GM19099 (cell line): ENCODE data around the gene TESK2.

ENCODE experiments used
- POLR2A ChIP-seq: IDR thresholded peaks from 3 replicates; pipeline ENCODE4 v1.6.1; 2011; ENCODE audit warnings: low read depth; ENCODE audit not compliant: insufficient read length; ENCODE audit errors: extremely low read depth

The TESK2 gene

DNA sequence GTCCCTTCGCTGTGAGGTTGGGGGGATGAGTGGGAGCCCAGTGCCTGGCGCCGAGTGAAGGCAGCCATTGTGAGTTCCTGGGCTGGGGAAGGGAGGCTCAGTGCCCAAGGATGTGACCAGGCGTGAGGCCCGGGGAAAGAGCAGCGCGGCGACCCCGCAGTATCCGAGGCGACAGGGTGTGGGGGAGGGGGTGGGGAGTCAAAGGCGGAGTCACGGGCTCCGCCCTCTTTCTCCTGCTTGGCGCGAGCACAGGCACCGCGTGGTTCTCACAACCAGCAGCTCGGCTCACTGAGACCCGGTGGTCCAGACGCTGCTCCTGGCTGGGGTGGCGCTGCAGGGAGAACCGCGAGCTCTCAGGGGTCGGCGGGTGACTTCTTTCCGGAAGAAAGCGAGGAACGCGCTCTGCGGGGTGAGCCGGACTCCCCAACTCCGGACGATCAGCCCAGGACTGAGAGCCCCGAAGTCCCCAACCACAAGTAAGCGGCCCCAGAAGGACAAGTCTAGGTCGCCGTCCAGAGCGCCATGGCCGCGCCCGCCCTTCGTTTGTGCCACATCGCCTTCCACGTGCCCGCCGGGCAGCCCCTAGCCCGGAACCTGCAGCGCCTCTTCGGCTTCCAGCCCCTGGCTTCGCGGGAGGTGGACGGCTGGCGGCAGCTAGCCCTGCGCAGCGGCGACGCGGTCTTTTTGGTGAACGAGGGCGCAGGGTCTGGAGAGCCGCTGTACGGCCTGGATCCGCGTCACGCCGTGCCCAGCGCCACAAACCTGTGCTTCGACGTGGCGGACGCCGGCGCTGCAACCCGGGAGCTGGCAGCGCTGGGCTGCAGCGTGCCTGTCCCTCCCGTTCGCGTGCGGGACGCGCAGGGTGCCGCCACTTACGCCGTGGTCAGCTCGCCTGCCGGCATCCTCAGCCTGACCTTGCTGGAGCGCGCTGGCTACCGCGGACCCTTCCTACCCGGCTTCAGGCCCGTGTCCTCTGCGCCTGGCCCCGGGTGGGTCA, 164.0 kb downstream of the TESK2 start, which contains the start of gene HPDL:
HPDL (plus strand) TSS at position 269 of the 997 bp plus-strand sequence; CDS start at position 523, 254 bp downstream.
- peak; percentile 89 for TF ChIP-seq POLR2A

DNA sequence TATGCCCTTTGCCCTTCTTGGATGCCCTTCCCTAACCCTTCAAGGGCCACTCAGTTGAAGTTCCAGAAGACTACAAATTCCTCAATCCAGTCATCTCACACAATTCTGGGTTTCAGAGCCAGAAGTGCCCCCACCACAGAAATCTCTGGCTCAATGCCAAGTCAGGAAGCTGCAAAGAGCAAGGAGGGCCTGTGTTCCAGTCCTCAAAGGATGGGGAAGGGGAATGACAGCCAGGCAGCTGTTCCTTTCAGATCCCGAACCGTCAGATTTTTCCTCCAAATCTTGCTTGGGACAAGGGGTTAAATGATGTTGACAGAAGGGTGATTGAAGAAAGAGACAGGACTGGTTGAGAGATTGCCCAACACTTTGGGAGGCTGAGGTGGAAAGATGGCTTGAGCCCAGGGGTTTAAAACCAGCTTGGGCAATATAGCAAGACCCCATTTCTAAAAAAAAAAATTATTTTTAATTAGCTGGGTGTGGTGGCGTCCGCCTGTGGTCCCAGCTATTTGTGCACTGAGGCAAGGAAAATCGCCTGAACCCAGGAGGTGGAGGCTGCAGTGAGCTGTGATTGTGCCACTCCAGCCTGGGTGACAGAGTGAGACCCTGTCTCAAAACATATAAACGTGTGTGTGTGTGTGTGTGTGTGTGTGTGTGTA, 165.0 kb downstream of the TESK2 start:
- no peak for TF ChIP-seq POLR2A

DNA sequence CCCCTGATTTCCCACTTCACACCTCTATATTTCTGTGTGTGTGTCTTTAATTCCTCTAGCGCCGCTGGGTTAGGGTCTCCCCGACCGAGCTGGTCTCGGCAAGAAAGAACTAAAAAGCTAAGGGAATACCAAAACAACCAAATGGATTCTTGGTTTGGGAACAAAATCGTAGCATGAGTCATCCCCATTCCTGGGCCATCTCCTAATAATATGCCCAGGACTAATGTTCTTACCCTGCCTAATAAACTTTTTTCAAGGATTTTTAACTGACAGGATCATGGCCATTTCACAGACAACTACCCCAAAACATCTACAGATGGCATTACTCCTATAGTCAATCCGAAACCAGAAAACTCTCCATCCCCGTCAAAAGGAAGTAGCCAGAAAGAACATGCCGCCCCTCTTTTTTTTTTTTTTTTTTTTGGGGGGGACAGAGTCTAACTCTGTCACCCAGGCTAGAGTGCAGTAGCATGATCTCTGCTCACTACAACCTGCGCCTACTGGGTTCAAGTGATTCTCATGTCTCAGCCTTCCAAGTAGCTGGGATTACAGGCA, 168.4 kb downstream of the TESK2 start:
- no peak for TF ChIP-seq POLR2A

DNA sequence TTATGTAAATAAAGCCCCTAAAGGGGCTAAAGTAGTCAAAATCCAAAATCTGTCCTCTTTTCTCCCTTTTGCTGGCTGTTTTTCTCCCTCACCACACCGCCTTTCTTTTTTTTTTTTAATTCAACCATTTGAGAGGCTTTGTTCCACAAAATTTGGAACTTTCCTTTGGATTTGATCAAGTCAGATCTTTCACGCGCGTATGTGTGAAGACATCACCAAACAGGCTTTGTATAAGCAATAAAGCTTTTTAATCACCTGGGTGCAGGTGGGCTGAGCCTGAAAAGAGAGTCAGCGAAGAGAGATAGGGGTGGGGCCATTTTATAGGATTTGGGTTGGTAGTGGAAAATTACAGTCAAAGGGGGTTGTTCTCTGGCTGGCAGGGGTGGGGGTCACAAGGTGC, 169.5 kb downstream of the TESK2 start:
- no peak for TF ChIP-seq POLR2A

DNA sequence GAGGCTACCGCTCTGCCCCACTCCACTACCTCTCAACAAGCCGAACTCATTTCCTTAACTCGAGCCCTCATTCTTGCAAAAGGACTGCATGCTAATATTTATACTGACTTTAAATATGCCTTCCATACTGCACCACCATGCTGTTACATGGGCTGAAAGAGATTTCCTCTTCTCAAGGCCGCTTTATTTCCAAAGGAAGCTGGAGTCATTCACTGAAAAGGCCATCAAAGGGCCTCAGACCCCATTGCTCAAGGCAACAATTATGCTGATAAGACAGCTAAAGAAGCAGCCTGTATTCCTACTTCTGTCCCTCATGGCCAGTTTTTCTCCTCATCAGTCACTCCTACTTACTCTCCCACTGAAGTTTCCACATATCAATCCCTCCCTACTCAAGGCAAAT, 171.2 kb downstream of the TESK2 start:
- no peak for TF ChIP-seq POLR2A

DNA sequence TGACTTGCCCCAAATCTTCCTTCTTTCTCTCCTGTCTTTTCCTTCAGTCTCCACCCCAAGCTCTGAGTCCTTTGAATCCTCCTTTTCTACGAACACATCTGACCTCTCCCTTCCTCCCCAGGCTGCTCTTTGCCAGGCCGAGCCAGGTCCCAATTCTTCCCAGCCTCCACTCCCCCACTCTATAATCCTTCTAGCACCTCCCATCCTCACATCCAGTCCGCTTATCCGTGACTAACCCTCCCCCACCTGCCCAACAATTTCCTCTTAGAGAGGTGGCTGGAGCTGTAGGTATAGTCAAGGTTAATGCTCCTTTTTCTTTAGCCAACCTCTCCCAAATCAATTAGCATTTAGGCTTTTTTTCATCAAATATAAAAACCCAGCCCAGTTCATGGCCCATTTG, 173.8 kb downstream of the TESK2 start:
- TF ChIP-seq POLR2A = no peak

DNA sequence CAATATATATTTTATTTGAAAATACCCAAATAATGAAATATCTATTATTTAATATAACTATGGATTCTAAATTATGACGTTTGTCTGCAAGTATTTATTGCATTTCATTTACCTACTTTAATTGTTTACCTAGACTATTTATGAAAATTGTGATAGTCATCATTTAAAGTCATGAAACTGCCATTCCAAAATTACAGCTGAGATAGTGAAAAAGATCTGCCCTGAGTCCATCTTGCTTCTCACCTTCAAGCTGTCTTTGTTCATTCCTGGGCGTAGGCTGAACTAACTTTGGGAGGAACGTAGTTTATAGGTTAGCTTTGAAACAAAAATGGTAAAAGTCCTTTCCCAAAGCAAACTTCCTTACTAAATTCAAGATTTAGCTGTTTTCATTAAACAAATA, 176.7 kb downstream of the TESK2 start:
- no peak for TF ChIP-seq POLR2A

DNA sequence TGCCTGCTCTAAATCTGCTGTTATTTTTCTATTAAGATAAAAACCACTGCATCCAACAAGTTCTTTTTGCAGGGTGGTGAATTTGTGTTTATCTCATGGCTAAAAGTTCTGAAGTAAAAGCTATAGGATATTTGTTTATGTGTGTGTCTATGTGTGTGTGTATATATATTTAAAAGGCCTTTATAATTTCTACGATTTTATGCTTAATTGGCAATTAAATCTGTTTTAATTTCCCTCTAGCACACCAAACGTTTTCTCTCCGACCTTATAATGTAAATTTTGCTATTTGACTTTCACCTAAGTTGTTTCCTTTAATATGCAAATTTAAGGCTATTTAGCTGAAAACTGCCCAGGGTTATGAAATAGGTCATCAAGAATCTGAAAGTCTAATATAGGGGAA, 184.1 kb downstream of the TESK2 start:
- no peak for TF ChIP-seq POLR2A

DNA sequence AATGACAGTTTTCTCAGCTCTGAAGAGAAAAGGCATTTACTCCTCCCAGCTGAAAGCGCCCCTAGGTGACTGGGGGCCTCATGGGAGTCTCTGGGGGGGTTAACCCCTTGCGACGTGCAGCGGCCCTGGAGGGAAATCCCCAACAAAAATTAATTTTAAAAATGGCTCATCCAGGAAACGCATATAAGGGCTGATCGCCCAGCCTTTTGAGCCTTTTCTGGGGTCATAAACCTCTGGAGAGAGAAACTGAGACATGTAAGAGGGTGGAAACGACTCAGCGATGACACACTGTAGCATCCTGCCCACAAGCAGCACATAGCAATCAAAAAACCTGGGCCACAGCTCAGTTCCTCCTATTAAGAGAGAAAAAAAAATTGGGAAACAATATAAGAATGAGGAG, 184.6 kb downstream of the TESK2 start:
- TF ChIP-seq POLR2A = peak; percentile 29

DNA sequence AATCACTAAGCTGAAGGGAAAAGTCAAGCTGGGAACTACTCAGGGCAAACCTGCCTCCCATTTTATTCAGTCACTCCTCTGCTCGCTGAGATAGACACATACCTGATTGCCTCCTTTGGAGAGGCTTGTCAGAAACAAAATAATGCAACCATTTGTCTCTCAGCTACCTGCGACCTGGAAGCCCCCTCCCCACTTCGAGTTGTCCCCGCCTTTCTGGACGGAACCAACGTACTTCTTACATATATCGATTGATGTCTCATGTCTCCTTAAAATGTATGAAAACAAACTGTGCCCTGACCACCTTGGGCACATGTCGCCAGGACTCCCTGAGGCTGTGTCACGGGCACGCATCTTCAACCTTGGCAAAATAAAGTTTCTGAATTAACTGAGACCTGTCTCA, 185.7 kb downstream of the TESK2 start:
- TF ChIP-seq POLR2A = no peak

DNA sequence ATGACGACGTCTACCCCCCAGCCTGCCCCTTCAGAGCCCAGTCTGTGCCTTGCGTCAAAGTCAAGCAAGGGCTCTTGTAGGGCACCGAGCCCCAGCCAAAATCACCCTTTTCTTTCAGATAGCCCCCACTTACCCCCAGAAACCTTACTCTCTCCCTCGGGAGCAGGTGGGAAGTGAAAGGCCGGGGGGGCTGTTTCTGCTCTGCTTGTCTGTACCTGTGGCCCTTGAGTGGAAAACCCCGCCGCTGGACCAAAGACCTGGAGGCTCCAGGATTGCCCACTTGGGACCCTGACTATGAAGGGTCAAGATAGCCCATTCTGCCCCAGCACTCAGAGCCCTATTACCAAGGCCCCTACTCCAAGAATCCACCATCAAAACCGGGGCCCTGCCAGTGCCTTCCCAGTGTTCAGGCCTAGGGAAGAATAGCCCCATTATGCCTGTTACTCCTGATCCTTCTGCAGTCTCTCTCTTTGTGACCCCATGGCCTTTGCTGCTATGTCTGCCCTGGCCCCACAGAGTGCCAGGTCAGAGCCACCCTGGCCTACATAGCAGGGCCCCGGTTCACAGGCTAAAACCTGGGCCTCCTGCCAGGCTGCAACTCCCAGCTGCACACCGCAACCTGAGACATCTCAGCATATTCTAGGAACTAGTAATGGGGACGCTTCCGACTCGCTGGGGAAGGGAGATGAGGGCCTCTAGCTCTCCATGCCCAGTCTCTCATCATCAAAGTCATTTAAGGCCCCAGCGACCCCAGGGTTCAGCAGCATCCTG, 186.5 kb downstream of the TESK2 start:
- no peak for TF ChIP-seq POLR2A

DNA sequence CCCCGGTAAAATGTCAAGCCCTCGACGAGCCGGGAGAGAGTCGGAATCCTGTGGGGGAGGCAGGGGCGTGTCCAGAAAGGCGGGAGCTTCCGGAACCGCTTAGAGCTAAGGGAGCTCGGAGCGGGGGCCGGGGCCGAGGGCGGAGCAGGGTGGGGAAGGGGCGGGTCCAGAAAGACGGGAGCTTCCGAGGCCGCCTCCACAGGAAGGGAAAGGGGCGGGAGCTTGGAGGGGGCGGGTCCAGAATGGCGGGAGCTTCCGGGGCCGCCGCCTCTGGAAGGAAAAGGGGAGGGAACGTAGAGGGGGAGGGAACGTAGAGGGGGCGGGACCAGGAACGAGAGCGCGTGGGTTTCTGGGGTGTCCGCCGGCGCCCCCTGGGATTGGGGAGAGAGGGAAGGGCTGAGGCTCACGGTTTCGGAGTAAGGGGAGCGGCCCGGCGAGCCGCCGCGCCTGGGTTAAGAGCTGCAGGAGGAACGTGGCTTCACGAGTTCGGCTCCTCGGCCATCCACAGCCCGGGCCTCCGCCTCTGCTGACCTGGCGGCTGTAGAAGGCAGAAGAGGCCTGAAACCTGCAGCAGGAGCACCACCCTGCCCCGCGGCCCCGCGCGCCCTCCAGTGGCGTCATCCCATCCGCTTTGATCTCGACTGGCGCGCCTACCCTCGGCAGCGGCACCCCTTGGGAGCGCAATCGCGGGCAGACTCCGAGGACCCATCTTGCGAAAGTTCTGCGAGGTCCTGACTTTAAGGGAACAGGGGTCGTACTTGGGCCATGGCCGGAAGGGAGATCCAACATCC, 187.2 kb downstream of the TESK2 start:
- peak; percentile 82 for TF ChIP-seq POLR2A

DNA sequence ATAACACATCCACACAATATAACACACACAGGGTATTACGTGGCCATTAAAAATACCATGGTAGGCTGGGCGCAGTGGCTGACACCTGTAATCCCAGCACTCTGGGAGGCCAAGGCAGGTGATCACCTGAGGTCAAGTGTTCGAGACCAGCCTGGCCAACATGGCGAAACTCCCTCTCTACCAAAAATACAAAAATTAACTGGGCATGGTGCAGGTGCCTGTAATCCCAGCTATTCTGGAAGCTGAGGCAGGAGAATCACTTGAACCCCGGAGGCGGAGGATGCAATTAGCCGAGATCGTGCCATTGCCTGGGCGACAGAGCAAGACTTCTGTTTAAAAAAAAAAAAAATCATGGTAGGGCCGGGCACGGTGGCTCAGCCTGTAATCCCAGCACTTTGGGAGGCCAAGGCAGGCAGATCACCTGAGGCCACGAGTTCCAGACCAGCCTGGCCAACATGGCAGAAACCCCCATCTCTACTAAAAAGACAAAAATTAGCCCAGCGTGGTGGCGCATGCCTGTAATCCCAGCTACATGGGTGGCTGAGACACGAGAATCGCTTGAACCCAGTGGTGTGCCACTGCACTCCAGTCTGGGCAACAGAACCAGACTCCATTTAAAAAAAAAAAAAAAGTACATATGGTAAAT, 188.3 kb downstream of the TESK2 start:
- TF ChIP-seq POLR2A = no peak

DNA sequence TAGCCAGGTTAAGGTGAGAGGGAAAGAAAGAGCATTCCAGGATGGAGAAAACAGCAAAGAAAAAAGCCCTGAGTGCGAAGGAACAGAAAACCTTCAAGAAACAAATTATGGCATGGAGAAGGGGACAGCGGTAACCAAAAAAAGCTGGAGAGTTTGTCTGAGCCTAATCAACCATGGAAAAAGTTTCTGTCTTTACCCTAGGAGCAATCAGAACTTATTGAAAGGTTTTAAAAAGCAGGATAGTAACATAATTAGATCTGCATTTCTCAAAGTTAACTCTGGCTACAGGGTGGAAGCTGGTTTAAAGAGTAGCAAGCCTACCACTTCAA, 190.3 kb downstream of the TESK2 start:
- no peak for TF ChIP-seq POLR2A
